WTC11 (cell line): ENCODE results near the gene KRTAP10-10. TPM values are rescaled to one million over a fixed set of nuclear protein-coding genes. Genes with fewer than 3 reads are reported as not detected.

ENCODE experiments used
- ATAC-seq: fragments of 200-7000 bp; cut with Tn5 transposase; 2 replicates; pipeline ENCODE4 v1.10.0; 2021; ENCODE audit warnings: mild to moderate bottlenecking, moderate library complexity
- CTCF ChIA-PET: fragments of 300-600 bp; sonication (Branson Sonifier 250); formaldehyde crosslinking; loops from one replicate; lab custom pipeline; 2021; ENCODE audit warnings: antibody characterized with exemption; lab: Charles Lee
- POLR2A ChIA-PET: fragments of 350-600 bp; sonication (Branson Sonifier 250); formaldehyde crosslinking; loops from one replicate; lab custom pipeline; 2021; ENCODE audit warnings: antibody characterized with exemption; lab: Charles Lee
- DNase-seq: peaks from one replicate; pipeline ENCODE4 v3.0.0; 2021; ENCODE audit warnings: low spot score
- H3K27ac Mint-ChIP-seq: 2 replicates; pipeline ENCODE4 v1.8.0; 2021; ENCODE audit warnings: mixed read lengths
- H3K27me3 Mint-ChIP-seq: 2 replicates; pipeline ENCODE4 v1.8.0; 2021; ENCODE audit warnings: low read depth, mild to moderate bottlenecking, moderate library complexity, mixed read lengths
- H3K36me3 Mint-ChIP-seq: 2 replicates; pipeline ENCODE4 v1.8.0; 2021; ENCODE audit warnings: mixed read lengths
- H3K4me1 Mint-ChIP-seq: 2 replicates; pipeline ENCODE4 v1.8.0; 2022; ENCODE audit warnings: mixed read lengths
- H3K4me3 Mint-ChIP-seq: 2 replicates; pipeline ENCODE4 v1.8.0; 2021; ENCODE audit warnings: mild to moderate bottlenecking, moderate library complexity, mixed read lengths
- H3K9me3 Mint-ChIP-seq: 2 replicates; pipeline ENCODE4 v1.8.0; 2021; ENCODE audit warnings: mixed read lengths
- ATF2 ChIP-seq: sonication (generic); formaldehyde crosslinking; IDR thresholded peaks from 2 replicates; pipeline ENCODE4 v1.8.1; 2022; ENCODE audit warnings: low read depth, missing genetic modification reagents, borderline replicate concordance
- CBFB ChIP-seq: sonication (generic); formaldehyde crosslinking; IDR thresholded peaks from 2 replicates; pipeline ENCODE4 v1.8.1; 2022; ENCODE audit warnings: mild to moderate bottlenecking, low read depth, missing genetic modification reagents
- E2F5 ChIP-seq: sonication (generic); formaldehyde crosslinking; IDR thresholded peaks from 2 replicates; pipeline ENCODE4 v1.8.1; 2022; ENCODE audit warnings: mild to moderate bottlenecking, moderate library complexity, missing genetic modification reagents
- FOXP4 ChIP-seq: sonication (generic); formaldehyde crosslinking; IDR thresholded peaks from 2 replicates; pipeline ENCODE4 v1.8.0; 2022; ENCODE audit warnings: mild to moderate bottlenecking, missing genetic modification reagents
- GRHL2 ChIP-seq: fragments of 250-450 bp; sonication (Bioruptor Pico); IDR thresholded peaks from 2 replicates; pipeline ENCODE4 v1.8.0; 2022; ENCODE audit warnings: mild to moderate bottlenecking, moderate library complexity; ENCODE audit not compliant: insufficient replicate concordance, severe bottlenecking
- GTF2I ChIP-seq: fragments of 250-450 bp; sonication (Bioruptor Pico); conservative IDR thresholded peaks from 2 replicates; pipeline ENCODE4 v1.4.0; 2021; ENCODE audit warnings: mild to moderate bottlenecking
- HMGA2 ChIP-seq: fragments of 250-450 bp; sonication (Bioruptor Pico); IDR thresholded peaks from 2 replicates; pipeline ENCODE4 v1.4.0; 2021; ENCODE audit warnings: mild to moderate bottlenecking, moderate library complexity
- IRF2 ChIP-seq: sonication (generic); formaldehyde crosslinking; IDR thresholded peaks from 2 replicates; pipeline ENCODE4 v1.8.0; 2022; ENCODE audit warnings: low read depth, missing genetic modification reagents, borderline replicate concordance
- MAX ChIP-seq: sonication (generic); formaldehyde crosslinking; IDR thresholded peaks from 2 replicates; pipeline ENCODE4 v1.8.0; 2022; ENCODE audit warnings: mild to moderate bottlenecking, missing genetic modification reagents
- NR3C1 ChIP-seq: sonication (generic); formaldehyde crosslinking; conservative IDR thresholded peaks from 2 replicates; pipeline ENCODE4 v1.8.1; 2023; ENCODE audit warnings: low read depth, mild to moderate bottlenecking, missing genetic modification reagents
- PRDM15 ChIP-seq: sonication (generic); formaldehyde crosslinking; IDR thresholded peaks from 2 replicates; pipeline ENCODE4 v1.8.0; 2022; ENCODE audit warnings: missing genetic modification reagents
- PRRX2 ChIP-seq: fragments of 250-450 bp; sonication (Bioruptor Pico); IDR thresholded peaks from 2 replicates; pipeline ENCODE4 v1.8.0; 2021; ENCODE audit warnings: mild to moderate bottlenecking
- RELA ChIP-seq: sonication (generic); formaldehyde crosslinking; IDR thresholded peaks from 2 replicates; pipeline ENCODE4 v1.8.1; 2022; ENCODE audit warnings: missing genetic modification reagents, mild to moderate bottlenecking, borderline replicate concordance
- TEAD1 ChIP-seq: sonication (generic); formaldehyde crosslinking; IDR thresholded peaks from 2 replicates; pipeline ENCODE4 v1.8.0; 2022; ENCODE audit warnings: mild to moderate bottlenecking, missing genetic modification reagents
- ZBTB21 ChIP-seq: sonication (generic); formaldehyde crosslinking; IDR thresholded peaks from 2 replicates; pipeline ENCODE4 v1.8.1; 2023; ENCODE audit warnings: mild to moderate bottlenecking, missing genetic modification reagents, borderline replicate concordance
- ZNF232 ChIP-seq: sonication (generic); formaldehyde crosslinking; IDR thresholded peaks from 2 replicates; pipeline ENCODE4 v1.8.0; 2022; ENCODE audit warnings: mild to moderate bottlenecking, missing genetic modification reagents
- ZNF317 ChIP-seq: sonication (generic); formaldehyde crosslinking; IDR thresholded peaks from 2 replicates; pipeline ENCODE4 v1.8.1; 2023; ENCODE audit warnings: low read depth, mild to moderate bottlenecking, moderate library complexity, missing genetic modification reagents, borderline replicate concordance
- ZNF396 ChIP-seq: fragments of 250-450 bp; sonication (Bioruptor Pico); IDR thresholded peaks from 2 replicates; pipeline ENCODE4 v1.8.0; 2021; ENCODE audit warnings: mild to moderate bottlenecking, moderate library complexity, borderline replicate concordance
- total RNA-seq: library from RNA; stranded (reverse); gene quantifications from 3 replicates; pipeline ENCODE4 v1.2.3, GENCODE V29; 2021
- TF ChIP-seq, protein P1 (sequence below): sonication (generic); formaldehyde crosslinking; IDR thresholded peaks from 2 replicates; pipeline ENCODE4 v1.8.1; 2023; ENCODE audit warnings: mild to moderate bottlenecking, missing genetic modification reagents, moderate library complexity
- TF ChIP-seq, protein P2 (sequence below): sonication (generic); formaldehyde crosslinking; conservative IDR thresholded peaks from 2 replicates; pipeline ENCODE4 v1.8.1; 2022; ENCODE audit warnings: mild to moderate bottlenecking, missing genetic modification reagents
- TF ChIP-seq, protein P3 (sequence below): sonication (generic); formaldehyde crosslinking; IDR thresholded peaks from 2 replicates; pipeline ENCODE4 v1.8.0; 2022; ENCODE audit warnings: mild to moderate bottlenecking, missing genetic modification reagents
- TF ChIP-seq, protein P4 (sequence below): fragments of 200-600 bp; IDR thresholded peaks from 2 replicates; pipeline ENCODE4 v1.8.0; 2022; ENCODE audit warnings: antibody characterized with exemption

The KRTAP10-10 gene
- total RNA-seq, 1 experiment from 2014 or later: not detected

DNA sequence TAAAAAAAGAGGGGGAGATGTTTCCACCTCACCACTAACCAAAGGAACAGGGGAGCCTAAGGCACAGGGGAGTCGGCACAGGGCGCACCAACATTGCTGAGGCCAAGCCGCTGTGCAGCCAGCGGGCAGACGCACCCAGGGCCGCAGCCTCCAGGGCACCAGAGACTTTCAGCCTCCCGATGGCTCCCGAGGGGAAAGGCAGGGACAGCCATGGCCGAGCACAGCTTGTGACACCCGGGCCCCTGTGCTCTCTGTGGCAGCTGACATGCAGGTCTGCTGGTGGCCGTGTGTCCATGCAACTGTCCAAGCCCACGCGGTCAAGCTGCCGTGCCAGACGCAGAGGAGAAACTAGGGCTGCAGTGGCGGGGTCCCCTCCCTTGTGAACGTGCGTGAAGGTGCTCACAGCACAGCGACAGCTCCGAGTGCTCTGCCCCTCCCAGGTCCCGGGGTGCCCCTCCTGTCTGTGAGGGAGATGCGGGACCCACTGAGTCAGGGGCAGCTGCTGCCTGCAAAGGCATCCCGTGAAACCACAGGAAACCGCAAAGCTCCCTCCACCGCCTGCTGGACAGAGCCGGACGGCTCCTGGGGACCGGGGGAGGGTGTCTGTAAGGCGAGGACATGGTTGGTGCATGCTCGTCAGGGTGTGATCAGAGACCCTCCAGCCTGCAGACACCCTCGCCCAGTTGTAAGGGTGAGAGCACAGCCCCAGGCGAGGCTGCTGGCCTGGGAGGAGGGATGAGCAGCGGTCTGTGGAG is 11.6 kb downstream of the KRTAP10-10 start (continued):
- TF ChIP-seq, protein P1, sequence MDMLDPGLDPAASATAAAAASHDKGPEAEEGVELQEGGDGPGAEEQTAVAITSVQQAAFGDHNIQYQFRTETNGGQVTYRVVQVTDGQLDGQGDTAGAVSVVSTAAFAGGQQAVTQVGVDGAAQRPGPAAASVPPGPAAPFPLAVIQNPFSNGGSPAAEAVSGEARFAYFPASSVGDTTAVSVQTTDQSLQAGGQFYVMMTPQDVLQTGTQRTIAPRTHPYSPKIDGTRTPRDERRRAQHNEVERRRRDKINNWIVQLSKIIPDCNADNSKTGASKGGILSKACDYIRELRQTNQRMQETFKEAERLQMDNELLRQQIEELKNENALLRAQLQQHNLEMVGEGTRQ (CRISPR knock-in tag): no peak
- TF ChIP-seq ZBTB21 (no peak), MAX (CRISPR knock-in tag) (no peak), ZNF396 (CRISPR knock-in tag) (no peak), NR3C1 (CRISPR knock-in tag) (no peak), ATF2 (CRISPR knock-in tag) (no peak), GRHL2 (CRISPR knock-in tag) (no peak), ZNF232 (CRISPR knock-in tag) (no peak)
- TF ChIP-seq, protein P2, sequence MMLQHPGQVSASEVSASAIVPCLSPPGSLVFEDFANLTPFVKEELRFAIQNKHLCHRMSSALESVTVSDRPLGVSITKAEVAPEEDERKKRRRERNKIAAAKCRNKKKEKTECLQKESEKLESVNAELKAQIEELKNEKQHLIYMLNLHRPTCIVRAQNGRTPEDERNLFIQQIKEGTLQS: no peak

- ChIA-PET POLR2A (no interaction called here), CTCF (interaction anchor here (1.0 to 1.3 kb wide), 2 partner anchors 100 to 139 kb away, joined by 4 to 6 read pairs; no protein-coding TSS in a partner anchor)
- Mint-ChIP-seq H3K27me3 (peaks cover 10% of the 10 kb centered on the region), H3K27ac (no peak overlapping the region), H3K36me3 (peaks cover 11% of the 10 kb centered on the region), H3K4me3 (no peak overlapping the region), H3K4me1 (peaks cover 10% of the 10 kb centered on the region), H3K9me3 (peaks cover 13% of the 10 kb centered on the region)
- TF ChIP-seq, protein P3, sequence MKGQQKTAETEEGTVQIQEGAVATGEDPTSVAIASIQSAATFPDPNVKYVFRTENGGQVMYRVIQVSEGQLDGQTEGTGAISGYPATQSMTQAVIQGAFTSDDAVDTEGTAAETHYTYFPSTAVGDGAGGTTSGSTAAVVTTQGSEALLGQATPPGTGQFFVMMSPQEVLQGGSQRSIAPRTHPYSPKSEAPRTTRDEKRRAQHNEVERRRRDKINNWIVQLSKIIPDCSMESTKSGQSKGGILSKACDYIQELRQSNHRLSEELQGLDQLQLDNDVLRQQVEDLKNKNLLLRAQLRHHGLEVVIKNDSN (CRISPR knock-in tag): no peak
- TF ChIP-seq, protein P4, sequence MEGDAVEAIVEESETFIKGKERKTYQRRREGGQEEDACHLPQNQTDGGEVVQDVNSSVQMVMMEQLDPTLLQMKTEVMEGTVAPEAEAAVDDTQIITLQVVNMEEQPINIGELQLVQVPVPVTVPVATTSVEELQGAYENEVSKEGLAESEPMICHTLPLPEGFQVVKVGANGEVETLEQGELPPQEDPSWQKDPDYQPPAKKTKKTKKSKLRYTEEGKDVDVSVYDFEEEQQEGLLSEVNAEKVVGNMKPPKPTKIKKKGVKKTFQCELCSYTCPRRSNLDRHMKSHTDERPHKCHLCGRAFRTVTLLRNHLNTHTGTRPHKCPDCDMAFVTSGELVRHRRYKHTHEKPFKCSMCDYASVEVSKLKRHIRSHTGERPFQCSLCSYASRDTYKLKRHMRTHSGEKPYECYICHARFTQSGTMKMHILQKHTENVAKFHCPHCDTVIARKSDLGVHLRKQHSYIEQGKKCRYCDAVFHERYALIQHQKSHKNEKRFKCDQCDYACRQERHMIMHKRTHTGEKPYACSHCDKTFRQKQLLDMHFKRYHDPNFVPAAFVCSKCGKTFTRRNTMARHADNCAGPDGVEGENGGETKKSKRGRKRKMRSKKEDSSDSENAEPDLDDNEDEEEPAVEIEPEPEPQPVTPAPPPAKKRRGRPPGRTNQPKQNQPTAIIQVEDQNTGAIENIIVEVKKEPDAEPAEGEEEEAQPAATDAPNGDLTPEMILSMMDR: no peak
- TF ChIP-seq RELA (CRISPR knock-in tag): no peak
- TF ChIP-seq FOXP4: no peak
- TF ChIP-seq IRF2 (CRISPR knock-in tag): no peak
- no peak for TF ChIP-seq HMGA2 (CRISPR knock-in tag)
- TF ChIP-seq ZNF317: no peak
- no peak for TF ChIP-seq ZNF396 (CRISPR knock-in tag)
- TF ChIP-seq CBFB: no peak
- TF ChIP-seq GTF2I (CRISPR knock-in tag): no peak
- TF ChIP-seq TEAD1 (CRISPR knock-in tag): no peak
- no peak for TF ChIP-seq GRHL2 (CRISPR knock-in tag)
- no peak for TF ChIP-seq PRRX2 (CRISPR knock-in tag)
- TF ChIP-seq E2F5 (CRISPR knock-in tag): no peak
- no peak for TF ChIP-seq PRDM15 (CRISPR knock-in tag)
- ATAC-seq (no peak), DNase-seq (no peak)
Observed at GRCh38 chr21:44649521-44650100, 12.5 kb downstream of the KRTAP10-10 start.
